ENCODE results near the gene ITPR2.

The ITPR2 gene

GRCh38 chr12:26696048-26696612 lies 136.9 kb downstream of the ITPR2 start:
- no peak for TF ChIP-seq TAF1 (IDR thresholded peaks at IDR 0.05; ENCODE audit: borderline replicate concordance, insufficient read depth, low read length)
- TF ChIP-seq POLR2AphosphoS5 (IDR thresholded peaks at IDR 0.05; ENCODE audit: low read depth, low read length), result no peak
- no peak for TF ChIP-seq SIN3A (IDR thresholded peaks at IDR 0.05; ENCODE audit: borderline replicate concordance, insufficient read depth, low read length)
- no peak for TF ChIP-seq REST (IDR thresholded peaks at IDR 0.05; ENCODE audit: insufficient read depth in 1 of 2, low read depth in 2 of 2, low read length in 2 of 2)
- TF ChIP-seq FOXP2 (optimal IDR thresholded peaks at IDR 0.05; ENCODE audit: borderline replicate concordance, extremely low read depth, extremely low read length, insufficient read depth), result no peak

GRCh38 chr12:26694402-26694801 lies 138.6 kb downstream of the ITPR2 start:
- TF ChIP-seq SIN3A (IDR thresholded peaks at IDR 0.05; ENCODE audit: borderline replicate concordance, insufficient read depth, low read length), result no peak
- TF ChIP-seq REST (IDR thresholded peaks at IDR 0.05; ENCODE audit: insufficient read depth in 1 of 2, low read depth in 2 of 2, low read length in 2 of 2), result no peak
- no peak for TF ChIP-seq POLR2AphosphoS5 (IDR thresholded peaks at IDR 0.05; ENCODE audit: low read depth, low read length)
- no peak for TF ChIP-seq FOXP2 (optimal IDR thresholded peaks at IDR 0.05; ENCODE audit: borderline replicate concordance, extremely low read depth, extremely low read length, insufficient read depth)
- TF ChIP-seq TAF1 (IDR thresholded peaks at IDR 0.05; ENCODE audit: borderline replicate concordance, insufficient read depth, low read length), result no peak

GRCh38 chr12:26692407-26692806 lies 140.6 kb downstream of the ITPR2 start:
- TF ChIP-seq SIN3A (IDR thresholded peaks at IDR 0.05; ENCODE audit: borderline replicate concordance, insufficient read depth, low read length), result no peak
- no peak for TF ChIP-seq POLR2AphosphoS5 (IDR thresholded peaks at IDR 0.05; ENCODE audit: low read depth, low read length)
- no peak for TF ChIP-seq REST (IDR thresholded peaks at IDR 0.05; ENCODE audit: insufficient read depth in 1 of 2, low read depth in 2 of 2, low read length in 2 of 2)
- TF ChIP-seq FOXP2 (optimal IDR thresholded peaks at IDR 0.05; ENCODE audit: borderline replicate concordance, extremely low read depth, extremely low read length, insufficient read depth), result no peak
- TF ChIP-seq TAF1 (IDR thresholded peaks at IDR 0.05; ENCODE audit: borderline replicate concordance, insufficient read depth, low read length), result no peak

GRCh38 chr12:26691234-26691970 lies 141.6 kb downstream of the ITPR2 start:
- TF ChIP-seq REST (IDR thresholded peaks at IDR 0.05; ENCODE audit: insufficient read depth in 1 of 2, low read depth in 2 of 2, low read length in 2 of 2) (no peak), FOXP2 (optimal IDR thresholded peaks at IDR 0.05; ENCODE audit: borderline replicate concordance, extremely low read depth, extremely low read length, insufficient read depth) (no peak), POLR2AphosphoS5 (IDR thresholded peaks at IDR 0.05; ENCODE audit: low read depth, low read length) (no peak), SIN3A (IDR thresholded peaks at IDR 0.05; ENCODE audit: borderline replicate concordance, insufficient read depth, low read length) (no peak), TAF1 (IDR thresholded peaks at IDR 0.05; ENCODE audit: borderline replicate concordance, insufficient read depth, low read length) (no peak)

Data from PFSK-1 (cell line).